GM18499 (cell line): ENCODE results near the gene ZNF710.

Source experiments
- ATAC-seq: cut with Tn5 transposase; IDR thresholded peaks from one replicate; pipeline ENCODE4 v1.9.1; 2021; ENCODE audit warnings: moderate number of reproducible peaks; ENCODE audit not compliant: insufficient read depth, unreplicated experiment

ZNF710 gene

GRCh38 chr15:89985111-89985510 lies 16.0 kb upstream of the ZNF710 start:
- no peak for ATAC-seq

- ATAC-seq: no peak
Observed at GRCh38 chr15:89991312-89991711, 9.8 kb upstream of the ZNF710 start.

DNA sequence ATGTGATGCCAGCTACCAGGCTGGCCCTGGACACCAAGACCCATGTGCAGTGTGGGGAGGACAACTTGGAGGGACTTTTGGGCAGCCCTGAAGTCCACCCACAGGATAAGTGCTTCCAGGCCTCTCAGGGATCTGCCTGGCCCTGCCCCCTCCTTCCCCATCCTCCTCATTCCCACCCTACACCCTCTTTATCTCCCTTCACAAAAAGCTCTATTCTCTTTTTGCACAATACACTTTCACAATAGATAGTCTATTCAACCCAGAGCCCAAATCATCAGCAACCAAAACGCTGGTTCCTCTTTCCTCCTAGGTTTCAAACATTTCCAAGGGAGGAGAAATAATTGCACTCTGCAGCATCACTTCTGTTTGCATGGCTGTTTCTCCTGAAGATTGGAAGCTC lies 7.8 kb upstream of the ZNF710 start:
- ATAC-seq: no peak

DNA sequence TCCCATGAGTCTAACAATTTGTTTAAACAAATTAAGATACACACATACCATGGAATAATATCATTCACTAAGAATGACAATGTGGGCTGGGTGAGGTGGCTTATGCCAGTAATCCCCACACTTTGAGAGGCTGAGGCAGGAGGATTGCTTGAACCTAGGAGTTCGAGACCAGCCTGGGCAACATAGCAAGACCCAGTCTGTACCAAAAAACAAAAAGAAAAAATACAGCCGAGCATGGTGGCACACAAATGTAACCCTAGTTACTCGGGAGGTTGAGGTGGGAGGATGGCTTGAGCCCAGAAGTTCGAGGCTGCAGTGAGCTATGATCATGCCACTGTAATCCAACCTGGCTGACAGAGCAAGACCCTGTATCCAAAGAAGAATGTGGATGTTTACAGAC lies 4.0 kb upstream of the ZNF710 start:
- no peak for ATAC-seq

GRCh38 chr15:89998141-89998661 lies 2.9 kb upstream of the ZNF710 start:
- no peak for ATAC-seq

- ATAC-seq: no peak
Observed at GRCh38 chr15:89998923-89999675, 2.0 kb upstream of the ZNF710 start.

DNA sequence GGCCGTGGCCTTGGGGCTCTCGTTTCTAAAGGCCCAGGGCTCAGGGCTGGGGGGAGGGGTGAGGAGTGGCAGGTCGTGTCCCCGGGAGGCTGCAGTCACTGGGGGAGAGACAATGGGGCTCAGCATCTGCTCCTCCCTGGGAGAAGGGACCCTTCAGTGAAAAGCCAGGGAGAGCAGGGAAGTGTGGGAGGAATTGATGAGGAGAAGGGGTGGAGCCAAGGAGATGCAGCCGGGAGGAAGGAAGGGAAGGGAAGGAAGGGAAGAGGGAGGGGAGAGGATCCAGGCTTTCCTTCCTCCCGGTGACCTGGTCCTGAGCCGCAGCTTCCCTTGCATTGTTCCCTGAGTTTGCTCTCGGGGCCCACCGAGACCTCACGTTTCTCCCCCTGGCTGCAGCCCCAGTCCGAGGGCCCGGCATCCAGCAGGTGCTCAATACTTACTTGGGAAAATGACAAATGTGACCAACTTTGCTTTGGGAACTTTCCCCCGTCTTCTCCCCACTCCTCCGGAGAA lies 1.4 kb upstream of the ZNF710 start:
- ATAC-seq: no peak

- ATAC-seq: no peak
Observed at GRCh38 chr15:90000186-90001001, 730 bp upstream of the ZNF710 start.

DNA sequence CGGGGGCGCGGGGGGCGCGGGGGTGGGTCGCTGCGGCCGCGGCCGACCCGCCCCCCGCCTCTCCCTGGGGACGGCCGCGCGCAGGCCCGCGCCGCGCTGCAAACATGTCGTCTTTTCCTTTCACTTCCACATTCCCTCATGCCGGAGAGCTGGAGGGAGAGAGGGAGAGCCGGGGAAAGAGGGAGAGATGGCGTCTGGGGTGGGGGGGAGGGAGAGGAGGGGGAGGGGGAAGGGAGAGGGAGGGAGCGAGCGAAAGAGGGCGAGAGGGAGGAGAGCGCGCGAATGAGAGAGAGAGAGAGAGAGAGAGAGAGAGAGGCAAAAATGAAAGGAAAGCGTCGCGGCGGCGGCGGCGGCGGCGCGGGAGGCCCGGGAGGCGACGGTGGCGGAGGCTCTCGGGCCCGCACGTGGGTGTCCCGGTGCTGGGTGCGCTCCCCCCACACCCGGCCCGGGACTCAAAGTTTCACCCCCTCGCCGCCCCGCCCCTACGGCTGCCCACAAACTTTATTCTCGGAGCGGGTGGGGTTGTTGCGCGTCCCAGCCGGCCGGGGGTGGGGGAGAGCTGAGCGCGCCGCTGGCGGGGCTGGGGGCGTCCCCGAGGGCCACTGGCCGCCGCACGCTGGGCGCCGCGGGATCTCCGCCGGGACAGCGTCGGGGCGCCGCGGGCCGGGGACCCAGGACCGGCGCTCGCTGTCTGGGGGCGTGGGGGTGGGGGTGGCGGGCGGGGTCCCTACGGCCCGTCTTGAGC lies 731 bp downstream of the ZNF710 start:
- ATAC-seq: no peak

- ATAC-seq: no peak
Observed at GRCh38 chr15:90002428-90002844, 1.3 kb downstream of the ZNF710 start.

DNA sequence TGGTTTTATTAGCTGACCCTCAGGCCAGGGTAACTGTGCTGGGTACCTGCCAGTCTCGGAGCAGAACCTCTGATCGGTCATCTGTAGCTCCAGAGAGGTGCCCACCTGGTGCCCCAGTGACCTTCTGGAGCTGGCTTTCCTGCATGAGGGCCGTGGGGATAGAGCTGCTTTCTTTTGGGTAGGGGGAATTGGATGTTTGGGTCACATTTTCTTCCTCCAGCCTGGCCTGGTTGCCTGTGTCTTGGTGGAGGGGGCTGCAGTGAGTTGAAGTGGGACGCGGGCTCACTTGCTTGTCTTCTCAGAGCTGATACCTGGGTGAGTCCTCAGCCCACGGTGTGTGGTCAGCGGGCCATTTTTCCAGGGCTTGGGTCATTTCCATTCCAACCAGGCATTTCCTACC lies 2.6 kb downstream of the ZNF710 start:
- ATAC-seq: no peak

- ATAC-seq: no peak
Observed at GRCh38 chr15:90004252-90004651, 3.1 kb downstream of the ZNF710 start.

GRCh38 chr15:90004671-90005070 lies 3.5 kb downstream of the ZNF710 start:
- ATAC-seq: no peak

DNA sequence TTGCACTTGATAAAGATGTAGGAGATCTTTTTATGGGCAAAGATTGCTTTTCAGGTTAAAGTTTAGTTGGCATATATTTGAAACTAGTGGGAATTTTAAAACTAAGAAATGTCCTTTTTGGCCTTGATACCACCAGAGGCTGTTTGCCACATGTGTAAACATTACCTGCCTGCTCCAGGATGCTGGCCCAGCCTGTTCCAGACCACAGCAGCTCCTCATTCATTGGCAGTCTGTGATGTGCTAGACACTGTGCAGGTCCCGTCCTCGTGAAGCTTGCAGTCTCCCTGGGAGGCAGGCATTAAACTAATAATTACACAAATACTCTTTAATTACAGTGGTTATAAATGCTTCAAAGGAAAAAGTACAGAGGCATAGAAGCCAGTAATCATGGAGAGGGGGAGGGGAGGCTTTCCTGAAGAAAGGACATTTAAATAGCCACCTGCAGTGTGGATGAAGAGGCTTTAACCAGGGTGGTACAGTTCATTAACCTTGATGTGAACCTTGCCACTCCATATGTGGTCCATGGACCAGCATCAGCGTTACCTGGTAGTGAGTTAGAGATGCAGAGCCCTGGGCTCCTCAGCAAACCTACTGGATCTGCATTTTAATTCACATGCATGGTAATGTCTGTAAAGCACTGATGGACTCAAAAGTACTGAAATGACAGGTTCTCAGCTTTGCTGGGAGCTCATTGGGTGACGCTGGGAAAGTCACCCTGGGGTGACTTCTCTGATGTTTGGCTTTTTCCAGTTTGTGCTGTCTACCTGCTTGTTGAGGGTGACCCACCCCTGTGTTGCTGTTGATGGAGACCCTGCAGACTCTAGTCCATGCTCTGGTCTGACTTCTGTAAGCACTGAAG lies 5.3 kb downstream of the ZNF710 start:
- no peak for ATAC-seq

- no peak for ATAC-seq
Observed at GRCh38 chr15:90007076-90007460, 5.9 kb downstream of the ZNF710 start.

- ATAC-seq: no peak
Observed at GRCh38 chr15:90008607-90009006, 7.5 kb downstream of the ZNF710 start.

DNA sequence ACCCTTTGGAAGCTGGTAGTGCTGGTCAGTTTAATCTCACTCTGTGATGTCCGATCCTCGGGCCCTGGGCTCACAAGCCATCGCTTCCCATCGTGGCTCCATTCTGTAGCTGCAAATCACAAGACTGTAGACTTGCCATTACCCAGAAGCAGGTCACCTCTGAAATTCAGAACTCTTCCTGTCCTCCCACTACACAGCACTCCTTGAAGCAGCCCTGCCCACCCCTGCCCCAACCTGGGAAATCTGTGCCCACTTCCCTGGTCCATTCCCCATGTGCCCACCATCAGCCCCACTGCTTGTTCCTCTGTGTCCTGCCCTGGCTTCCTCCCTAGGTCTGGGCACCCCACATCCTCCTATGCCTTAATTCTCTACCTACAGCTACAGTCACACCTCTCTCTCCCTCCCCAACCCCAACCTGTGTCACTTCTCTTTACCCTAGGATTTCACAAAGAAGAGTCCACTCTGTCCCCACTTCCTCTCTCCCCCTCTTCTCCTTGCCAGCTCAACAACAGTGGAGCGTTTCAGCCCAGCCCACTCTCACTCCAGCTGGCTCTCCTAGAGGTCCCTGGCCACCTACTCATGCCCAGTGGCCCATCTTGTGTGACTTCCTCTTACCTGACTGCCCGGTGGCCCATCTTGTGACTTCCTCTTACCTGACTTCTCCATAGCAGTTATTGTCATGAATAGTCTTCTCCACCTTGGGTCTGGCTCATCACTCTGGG lies 8.3 kb downstream of the ZNF710 start:
- no peak for ATAC-seq

DNA sequence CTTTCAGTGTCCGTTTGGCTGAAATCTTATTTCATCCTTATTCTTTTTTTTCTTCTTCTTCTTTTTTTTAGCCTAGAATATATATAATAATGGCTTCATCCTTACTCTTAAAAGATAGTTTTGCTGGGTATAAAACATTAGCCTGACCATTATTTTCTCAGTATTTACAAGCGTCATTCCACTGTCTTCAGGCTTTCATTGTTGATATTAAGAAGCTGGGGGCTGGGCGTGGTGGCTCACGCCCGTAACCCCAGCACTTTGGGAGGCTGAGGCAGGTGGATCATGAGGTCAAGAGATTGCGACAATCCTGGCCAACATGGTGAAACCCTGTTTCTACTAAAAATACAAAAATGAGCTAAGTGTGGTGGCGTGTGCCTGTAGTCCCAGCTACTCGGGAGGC lies 10.6 kb downstream of the ZNF710 start:
- no peak for ATAC-seq

DNA sequence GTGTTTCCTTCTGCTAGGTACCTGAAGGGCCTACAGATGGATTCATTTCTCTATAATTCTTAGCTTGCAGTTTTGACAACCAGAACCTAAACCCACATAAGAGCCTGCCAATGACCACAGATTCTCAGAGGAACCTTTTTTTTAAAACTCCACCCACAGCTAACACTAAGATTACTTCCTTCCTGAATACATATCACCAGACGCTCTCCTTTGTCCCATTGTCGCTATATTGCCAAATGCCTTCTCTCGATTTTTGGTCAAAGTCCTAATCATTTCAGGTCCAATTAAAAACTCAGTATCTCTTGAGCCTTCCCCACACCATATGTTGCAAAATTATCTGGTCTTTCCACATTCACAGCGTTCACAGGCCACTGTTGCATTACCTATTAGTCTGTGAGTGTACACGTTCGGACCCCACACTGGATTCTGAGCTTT lies 12.4 kb downstream of the ZNF710 start:
- ATAC-seq: no peak
